Measurements from ENCODE around the gene DMXL1.

DNA sequence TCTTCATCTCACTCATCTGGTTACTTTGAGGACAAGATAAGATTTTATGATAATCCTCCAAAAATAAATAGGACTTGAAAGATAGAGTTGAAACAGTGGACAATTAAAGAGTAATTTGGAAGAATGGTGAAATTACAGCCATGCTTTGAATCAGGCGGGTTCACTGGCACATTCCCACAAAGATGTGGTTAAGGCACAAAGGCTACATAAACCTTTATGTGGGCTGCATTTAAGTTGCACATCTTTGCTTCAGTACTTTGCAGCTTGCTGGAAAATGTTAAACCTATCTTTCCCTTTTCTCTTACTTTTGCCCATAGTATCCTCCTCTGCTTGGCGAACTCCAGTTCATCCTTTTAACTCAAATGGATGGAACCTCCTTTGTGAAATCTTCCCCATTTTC is 192.8 kb downstream of the DMXL1 start:
- TF ChIP-seq SIN3A (IDR thresholded peaks at IDR 0.05; ENCODE audit: borderline replicate concordance, insufficient read depth, low read length) (no peak), FOXP2 (optimal IDR thresholded peaks at IDR 0.05; ENCODE audit: borderline replicate concordance, extremely low read depth, extremely low read length, insufficient read depth) (no peak)

Measured in PFSK-1 (cell line).